HS-27A (cell line): ENCODE data around the gene PES1.
"Not testable (repeated sequence)": the region's sequence is repeated elsewhere in the genome, so short reads cannot be mapped to it uniquely, and the experiment has no call there.

Source experiments
- DNase-seq: peaks from one replicate; pipeline ENCODE4 v3.0.0-alpha.2; 2012; ENCODE audit warnings: low read depth, missing footprints

The PES1 gene

DNA sequence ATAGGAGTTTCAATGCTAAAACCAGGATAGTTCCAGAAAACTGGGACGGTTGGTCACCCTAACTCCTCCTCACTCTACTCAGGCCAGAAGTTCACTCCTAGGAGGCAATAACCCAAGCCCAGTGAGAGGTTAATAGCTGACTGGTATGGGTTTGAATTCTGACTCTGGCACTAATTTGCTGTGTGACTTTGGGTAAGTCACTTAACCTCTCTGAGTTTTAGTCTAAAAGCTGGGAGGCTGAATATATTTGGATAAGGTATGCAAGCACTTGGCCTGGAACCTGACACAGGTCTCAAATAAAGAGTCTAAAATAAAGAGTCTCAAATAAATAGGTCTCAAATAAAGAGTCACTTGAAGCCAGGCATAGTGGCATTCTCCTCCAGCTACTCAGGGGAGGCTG, 39.0 kb downstream of the PES1 start:
- DNase-seq, result no peak

GRCh38 chr22:30551813-30552212, 39.9 kb downstream of the PES1 start:
- DNase-seq, result not testable (repeated sequence)

DNA sequence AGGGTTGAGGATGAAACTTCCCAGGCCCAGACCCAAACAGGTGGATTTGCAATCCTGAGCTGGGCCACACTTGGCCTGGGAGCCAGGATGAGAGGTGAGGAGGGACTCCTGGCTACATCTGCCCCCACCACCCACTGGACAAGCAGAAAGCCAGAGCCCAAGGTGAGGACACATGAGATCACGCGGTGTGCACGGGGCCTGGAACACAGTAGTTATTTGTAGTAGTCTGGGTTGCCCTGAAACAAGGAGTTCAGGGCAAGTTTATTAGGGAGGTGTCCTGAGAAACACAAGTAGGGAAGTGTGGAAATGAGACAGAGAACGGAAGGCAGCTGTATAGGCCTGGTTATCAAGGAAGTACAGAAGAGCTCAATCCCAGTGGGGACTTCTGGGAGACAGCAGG, 44.5 kb downstream of the PES1 start:
- no peak for DNase-seq

DNA sequence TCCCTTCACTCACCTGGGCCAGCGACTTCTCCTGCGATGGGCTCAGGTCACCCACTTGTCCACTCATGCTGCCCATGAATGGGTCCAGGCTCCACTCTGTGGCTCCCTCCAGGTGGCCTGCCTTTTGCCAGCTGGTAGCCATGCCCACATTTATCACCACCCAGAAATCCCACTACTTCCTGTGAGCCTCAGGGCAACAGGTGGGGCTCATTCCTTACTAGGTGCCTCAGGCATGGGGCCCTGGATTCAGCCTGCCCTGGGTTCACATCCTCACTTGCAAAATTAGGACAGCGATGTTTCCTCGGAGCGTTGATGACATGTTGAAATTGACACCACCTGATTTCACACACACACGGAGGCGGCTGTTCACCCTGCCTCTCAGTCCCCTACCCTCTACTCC, 45.1 kb downstream of the PES1 start, which contains the start of gene SEC14L6:
SEC14L6 (minus strand) TSS at position 126 of the 400 bp plus-strand sequence; CDS start at position 67, 59 bp downstream.
- no peak for DNase-seq

DNA sequence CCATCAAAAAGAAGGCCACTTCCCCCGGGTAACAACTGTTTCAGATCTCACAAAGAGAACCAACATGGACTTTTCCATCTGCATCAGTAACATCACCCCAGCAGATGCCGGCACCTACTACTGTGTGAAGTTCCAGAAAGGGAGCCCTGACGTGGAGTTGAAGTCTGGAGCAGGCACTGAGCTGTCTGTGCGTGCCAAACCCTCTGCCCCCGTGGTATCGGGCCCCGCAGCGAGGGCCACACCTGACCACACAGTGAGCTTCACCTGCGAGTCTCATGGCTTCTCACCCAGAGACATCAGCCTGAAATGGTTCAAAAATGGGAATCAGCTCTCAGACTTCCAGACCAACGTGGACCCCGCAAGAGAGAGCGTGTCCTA, 48.9 kb downstream of the PES1 start:
- DNase-seq, result no peak

- DNase-seq, result no peak
These were observed 49.5 kb downstream of the PES1 start for GRCh38 chr22:30541961-30542810.

- DNase-seq, result not testable (repeated sequence)
These were observed 50.2 kb downstream of the PES1 start for GRCh38 chr22:30541511-30541910.

DNA sequence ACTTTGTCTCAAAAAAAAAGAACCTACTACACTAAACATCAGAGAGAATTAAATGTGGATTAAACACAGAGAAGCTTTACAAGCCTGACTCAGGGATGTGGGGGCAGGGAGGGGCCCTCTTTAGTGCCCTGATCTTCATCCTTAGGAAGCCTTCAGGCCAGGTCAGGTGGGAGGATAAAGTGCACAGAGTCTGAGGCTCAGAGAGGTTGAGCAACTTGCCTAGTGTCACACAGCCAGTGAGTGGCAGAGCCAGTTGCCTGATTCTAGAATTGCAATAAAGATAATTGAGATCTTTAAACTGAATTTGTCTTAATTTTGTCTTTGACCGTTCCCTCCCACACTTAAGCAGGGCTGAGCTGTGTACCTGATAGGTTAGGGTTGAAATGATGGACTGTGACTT, 52.3 kb downstream of the PES1 start:
- DNase-seq, result no peak

DNA sequence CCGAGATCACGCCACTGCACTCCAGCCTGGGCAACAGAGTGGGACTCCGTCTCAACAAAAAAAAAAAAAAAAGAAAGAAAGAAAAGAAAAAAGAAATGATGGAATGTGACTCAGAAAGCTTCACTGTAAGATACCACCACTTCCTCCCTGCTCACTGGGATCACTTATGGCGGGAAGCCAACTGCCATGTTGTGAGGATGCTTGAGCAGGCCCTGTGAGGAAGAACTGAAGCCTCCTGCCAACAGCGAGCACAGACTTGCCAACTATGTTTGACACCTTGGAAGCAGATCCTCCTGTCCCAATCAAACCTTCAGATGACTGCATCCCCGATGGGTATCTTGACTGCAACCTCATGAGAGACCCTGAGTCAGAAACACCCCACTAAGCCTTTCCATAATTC, 53.4 kb downstream of the PES1 start:
- DNase-seq, result no peak

DNA sequence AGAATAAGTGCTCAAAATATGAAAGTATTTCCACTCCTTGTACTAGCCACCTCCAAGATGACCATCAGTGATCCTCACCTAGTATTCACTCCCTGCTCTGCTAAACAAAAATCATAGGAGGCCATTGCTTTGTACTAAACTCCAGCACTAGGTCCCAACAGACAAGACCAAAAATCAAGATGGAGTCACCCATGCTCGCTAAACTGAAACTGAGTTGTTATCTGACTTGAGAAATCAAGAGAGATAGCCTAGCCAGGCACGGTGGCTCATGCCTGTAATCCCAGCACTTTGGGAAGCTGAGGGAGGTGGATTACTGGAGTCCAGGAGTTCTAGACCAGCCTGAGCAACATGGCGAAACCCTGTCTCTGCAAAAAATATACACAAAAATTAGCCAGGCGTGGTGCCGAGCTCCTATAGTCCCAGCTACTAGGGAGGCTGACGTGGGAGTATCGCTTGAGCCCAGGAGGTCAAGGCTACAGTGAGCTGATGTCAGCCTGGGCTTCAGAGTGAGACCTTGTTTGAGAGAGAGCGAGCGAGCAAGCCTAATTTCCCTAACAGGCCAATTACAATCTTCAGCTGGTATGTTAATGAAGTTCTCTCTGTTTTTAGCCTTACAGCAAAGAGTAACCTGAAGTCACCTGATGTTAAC, 54.5 kb downstream of the PES1 start:
- no peak for DNase-seq

DNA sequence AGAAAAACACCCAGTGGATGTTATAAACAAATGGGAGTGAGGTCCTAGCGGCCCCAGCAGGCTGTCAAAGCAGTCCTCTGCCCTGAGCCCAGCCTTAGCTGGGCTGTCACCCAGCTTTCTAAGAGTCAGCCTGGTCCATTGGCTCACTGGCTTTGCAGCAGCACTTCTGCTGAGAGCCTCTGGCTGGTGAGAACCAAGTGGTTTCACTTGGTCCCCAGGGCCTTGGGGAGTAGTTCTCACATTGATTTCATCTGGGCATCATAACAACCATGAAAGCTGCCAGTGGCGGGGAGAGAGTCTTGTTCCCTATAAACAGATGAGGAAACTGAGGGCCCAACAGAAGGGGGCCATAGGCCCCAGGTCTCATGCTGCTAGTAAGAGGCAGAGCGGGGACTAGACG, 56.5 kb downstream of the PES1 start:
- no peak for DNase-seq

DNA sequence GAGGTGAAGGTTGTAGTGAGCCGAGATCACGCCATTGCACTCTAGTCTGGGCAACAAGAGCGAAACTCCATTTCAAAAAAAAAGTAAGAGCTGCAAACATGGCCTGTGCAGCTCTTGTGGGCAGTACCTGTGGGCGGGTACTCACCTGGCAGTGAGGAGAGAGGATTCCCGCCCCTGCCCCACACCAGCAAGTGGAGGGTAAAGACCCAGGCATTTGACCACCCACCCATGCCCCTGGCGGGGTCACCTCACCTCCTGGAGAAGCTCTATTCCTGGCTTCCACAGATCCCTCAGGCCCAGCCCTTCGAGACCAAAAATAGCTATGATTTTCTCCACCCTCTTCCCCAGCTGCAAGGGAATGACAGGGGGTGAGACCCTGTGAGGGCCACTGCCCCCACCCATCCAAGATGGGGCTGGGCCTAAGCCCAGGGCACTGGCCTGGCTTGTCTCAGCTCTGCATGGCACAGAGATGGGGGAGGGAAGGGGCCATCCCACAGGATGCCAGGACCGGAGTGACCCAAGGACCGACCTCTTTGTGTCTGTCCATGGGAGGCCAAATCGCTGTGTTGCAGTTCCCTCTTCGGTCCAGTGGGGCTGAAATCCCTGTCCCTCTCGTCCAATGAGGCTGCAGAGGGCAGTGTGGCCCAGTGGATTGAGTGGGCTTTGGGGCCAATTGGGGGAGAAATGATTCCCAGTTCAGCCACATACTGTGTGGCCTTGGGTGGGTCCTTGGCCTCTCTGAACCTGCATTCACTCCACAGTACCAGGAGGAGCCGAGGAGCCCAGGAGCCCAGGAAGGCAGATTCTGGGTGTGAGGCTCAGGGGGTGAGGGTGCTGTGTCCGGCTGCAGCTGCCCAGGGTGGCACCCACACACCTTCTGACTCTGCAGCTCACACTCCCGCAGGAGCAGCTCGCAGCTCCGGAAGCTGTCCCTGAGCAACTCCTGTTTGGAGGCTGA, 59.8 kb downstream of the PES1 start:
- DNase-seq, result no peak

DNA sequence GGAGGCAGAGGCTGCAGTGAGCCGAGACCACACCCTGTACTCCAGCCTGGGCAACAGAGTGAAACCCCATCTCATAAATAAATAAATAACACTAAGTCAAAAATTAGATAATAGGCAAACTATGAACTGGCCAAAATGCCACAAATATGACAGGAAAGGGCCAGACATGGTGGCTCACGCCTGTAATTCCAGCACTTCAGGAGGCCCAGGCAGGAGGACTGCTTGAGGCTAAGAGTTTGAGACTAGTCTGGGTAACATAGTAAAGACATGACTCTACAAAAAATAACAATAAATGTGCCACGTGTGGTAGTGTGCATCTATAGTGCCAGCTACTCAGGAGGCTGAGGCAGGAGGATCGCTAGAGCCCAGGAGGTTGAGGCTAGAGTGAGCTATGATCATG, 65.1 kb downstream of the PES1 start:
- DNase-seq, result no peak
